Limb (tissue), 2 donors: ENCODE data around the gene LYPD1.

Source experiments
- DNase-seq, 2 donors: peaks; one replicate each; pipeline ENCODE4 v3.0.0-alpha.2; 2016; ENCODE audit errors: extremely low spot score in 2 of 2

The LYPD1 gene

DNA sequence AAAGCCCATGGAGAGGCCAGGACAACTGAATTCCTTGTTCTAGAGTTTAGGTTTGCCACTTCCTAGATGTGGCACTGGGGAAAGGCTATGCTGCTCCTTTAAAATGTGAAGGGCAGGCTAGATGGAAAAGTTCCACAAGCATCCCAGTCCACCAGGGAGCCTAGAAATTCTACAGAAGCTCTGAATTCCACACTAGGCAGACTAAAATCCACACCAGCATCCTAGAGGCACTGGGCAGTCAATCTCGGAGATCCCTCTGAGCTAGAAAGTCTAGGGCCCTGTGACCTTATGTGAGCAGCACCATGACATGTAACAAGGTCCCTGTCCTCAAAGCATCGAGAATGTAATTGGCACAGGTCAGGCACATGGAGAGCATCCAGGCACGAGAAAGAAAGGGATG lies 71.5 kb downstream of the LYPD1 start:
- no peak for DNase-seq

DNA sequence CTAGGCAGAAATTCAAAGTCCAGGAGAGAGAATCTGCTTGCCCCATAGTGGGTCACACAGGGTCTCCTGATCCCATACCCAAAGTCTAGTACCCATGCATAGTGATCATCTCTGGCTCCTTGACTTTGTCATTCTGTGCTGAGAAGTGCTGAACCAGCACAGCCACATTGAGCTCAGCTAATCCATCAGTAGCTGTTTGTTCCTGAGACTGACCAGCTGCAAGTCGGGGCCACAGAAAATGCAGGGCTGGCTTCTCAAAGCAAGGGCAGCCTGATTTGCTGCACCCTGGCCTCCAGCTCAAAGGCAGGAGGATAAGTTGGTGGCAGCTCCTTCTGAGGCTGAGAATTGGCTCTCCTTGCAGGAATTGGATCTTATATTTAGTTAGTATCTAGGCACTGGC lies 72.2 kb downstream of the LYPD1 start:
- no peak for DNase-seq

DNA sequence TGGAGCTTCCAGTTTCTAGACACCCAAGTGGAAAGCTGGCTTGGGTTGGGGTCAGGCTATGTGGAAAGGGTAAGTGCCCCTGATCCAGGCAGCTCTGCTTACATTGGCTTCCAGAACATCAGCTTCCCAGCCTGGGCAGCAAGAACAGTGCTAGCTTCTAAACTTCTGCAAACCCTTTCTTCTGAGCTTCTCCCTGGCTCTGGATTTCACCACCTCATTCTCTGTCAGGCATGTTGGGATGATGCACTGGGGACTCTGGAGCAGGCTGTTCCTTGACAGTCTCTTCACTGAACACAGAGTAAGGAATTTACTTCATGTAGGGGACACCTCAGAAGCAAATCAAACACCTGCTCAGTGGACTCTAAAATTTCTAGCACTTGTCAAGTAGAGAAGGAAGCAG lies 72.8 kb downstream of the LYPD1 start:
- no peak for DNase-seq

DNA sequence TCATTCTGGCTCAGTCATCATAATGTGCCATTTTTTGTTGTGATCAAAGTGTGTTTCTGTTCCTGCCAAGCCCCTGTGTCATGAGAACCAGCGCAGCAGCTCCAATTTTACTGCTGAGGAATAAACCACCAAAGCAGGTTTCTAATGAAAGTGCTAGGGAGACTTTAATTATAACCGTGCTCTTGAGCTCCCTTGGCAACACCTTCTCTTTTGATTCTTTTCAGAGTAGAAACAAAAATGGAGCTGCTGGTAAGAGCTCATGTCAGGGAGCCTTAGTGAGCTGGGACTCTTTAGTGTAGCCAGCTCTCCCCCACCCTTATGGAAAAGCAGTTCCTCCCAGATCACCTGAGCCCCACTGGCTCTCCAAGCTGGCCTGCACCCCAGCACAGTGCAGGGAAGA lies 74.3 kb downstream of the LYPD1 start:
- no peak for DNase-seq

DNA sequence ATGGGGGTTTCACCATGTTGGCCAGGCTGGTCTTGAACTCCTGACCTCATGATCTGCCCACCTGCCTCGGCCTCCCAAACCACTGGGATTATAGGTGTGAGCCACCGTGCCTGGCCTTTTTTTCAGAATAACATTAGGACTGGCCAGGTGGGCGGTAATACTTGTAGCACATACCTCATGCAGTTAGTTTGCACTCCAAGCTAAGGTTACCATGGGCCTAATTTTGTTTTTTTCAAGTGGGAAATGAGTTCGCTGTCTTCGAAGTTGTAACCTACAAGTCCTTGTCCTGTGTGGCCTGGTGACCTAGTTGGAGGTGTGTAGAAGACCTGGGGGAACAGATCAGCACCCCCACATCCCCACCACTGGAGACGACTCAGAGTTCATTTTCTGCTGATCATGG lies 74.8 kb downstream of the LYPD1 start:
- no peak for DNase-seq
